Activated naive CD8-positive, alpha-beta T cell treated with anti-CD3 and anti-CD28 coated beads, Interleukin-2, amount 50 U/mL, for 24 hours (primary cell): Measurements from ENCODE around the gene STUB1.
"Not testable (repeated sequence)": the region's sequence is repeated elsewhere in the genome, so short reads cannot be mapped to it uniquely, and the experiment has no call there.

Experiments
- ATAC-seq: fragments of 150-1000 bp; cut with Tn5 transposase; one replicate; pipeline ENCODE4 v1.10.0; 2021
- DNase-seq: peaks from one replicate; pipeline ENCODE4 v3.0.0; 2021
- H3K27ac Mint-ChIP-seq: one replicate; pipeline ENCODE4 v1.8.0; 2021; ENCODE audit warnings: mild to moderate bottlenecking, mixed read lengths
- H3K27me3 Mint-ChIP-seq: one replicate; pipeline ENCODE4 v1.8.0; 2021; ENCODE audit warnings: mixed read lengths
- H3K36me3 Mint-ChIP-seq: one replicate; pipeline ENCODE4 v1.8.0; 2021; ENCODE audit warnings: low read depth, mixed read lengths
- H3K4me1 Mint-ChIP-seq: one replicate; pipeline ENCODE4 v1.8.0; 2021; ENCODE audit warnings: mixed read lengths
- H3K4me3 Mint-ChIP-seq: one replicate; pipeline ENCODE4 v1.8.0; 2021; ENCODE audit warnings: mild to moderate bottlenecking, moderate library complexity, mixed read lengths
- H3K9me3 Mint-ChIP-seq: one replicate; pipeline ENCODE4 v1.8.0; 2021; ENCODE audit warnings: mixed read lengths

STUB1 gene

GRCh38 chr16:685967-686366, 5.8 kb downstream of the STUB1 start:
- H3K36me3 Mint-ChIP-seq = peaks cover 19% of the 10 kb centered on the region
- H3K4me3 Mint-ChIP-seq = no peak overlapping the region
- H3K4me1 Mint-ChIP-seq = peaks cover 42% of the 10 kb centered on the region
- ATAC-seq (no peak), DNase-seq (peak; percentile 46)
- H3K27ac Mint-ChIP-seq = peak overlapping the region; percentile 11
- no peaks in the 10 kb centered on the region for H3K9me3 Mint-ChIP-seq
- H3K27me3 Mint-ChIP-seq = no peaks in the 10 kb centered on the region

- Mint-ChIP-seq H3K9me3 (no peaks in the 10 kb centered on the region), H3K27ac (no peak overlapping the region), H3K4me3 (no peak overlapping the region), H3K27me3 (no peaks in the 10 kb centered on the region), H3K4me1 (peaks cover 35% of the 10 kb centered on the region), H3K36me3 (peaks cover 14% of the 10 kb centered on the region)
- no peak for ATAC-seq
- no peak for DNase-seq
Measured at GRCh38 chr16:686459-687260, 6.5 kb downstream of the STUB1 start.

- ATAC-seq (no peak), DNase-seq (no peak)
- Mint-ChIP-seq H3K4me3 (no peak overlapping the region), H3K4me1 (peaks cover 27% of the 10 kb centered on the region), H3K36me3 (peaks cover 7% of the 10 kb centered on the region), H3K27me3 (no peaks in the 10 kb centered on the region), H3K27ac (no peak overlapping the region), H3K9me3 (no peaks in the 10 kb centered on the region)
Measured at GRCh38 chr16:687499-687898, 7.3 kb downstream of the STUB1 start.

- H3K9me3 Mint-ChIP-seq = no peaks in the 10 kb centered on the region
- H3K4me3 Mint-ChIP-seq = peak overlapping the region; percentile 86
- H3K27me3 Mint-ChIP-seq = peaks cover 3% of the 10 kb centered on the region
- H3K4me1 Mint-ChIP-seq = peaks cover 19% of the 10 kb centered on the region
- DNase-seq (no peak), ATAC-seq (no peak)
- H3K27ac Mint-ChIP-seq = peak overlapping the region; percentile 81
- H3K36me3 Mint-ChIP-seq = peaks cover 3% of the 10 kb centered on the region
Measured at GRCh38 chr16:689175-689897, 9.1 kb downstream of the STUB1 start.

- H3K36me3 Mint-ChIP-seq, ATAC-seq, H3K27ac Mint-ChIP-seq, H3K27me3 Mint-ChIP-seq, H3K9me3 Mint-ChIP-seq, DNase-seq: not testable (repeated sequence)
- Mint-ChIP-seq H3K4me3 (peak overlapping the region; percentile 36), H3K4me1 (peaks cover 23% of the 10 kb centered on the region)
Measured at GRCh38 chr16:691242-691641, 11.0 kb downstream of the STUB1 start.

- ATAC-seq (no peak), DNase-seq (no peak)
- Mint-ChIP-seq H3K36me3 (no peaks in the 10 kb centered on the region), H3K4me1 (peaks cover 23% of the 10 kb centered on the region), H3K9me3 (no peaks in the 10 kb centered on the region), H3K27me3 (peaks cover 6% of the 10 kb centered on the region), H3K27ac (no peak overlapping the region), H3K4me3 (no peak overlapping the region)
Measured at GRCh38 chr16:692356-693108, 12.3 kb downstream of the STUB1 start.

- H3K4me1 Mint-ChIP-seq = peaks cover 22% of the 10 kb centered on the region
- ATAC-seq = no peak
- H3K27me3 Mint-ChIP-seq = peaks cover 6% of the 10 kb centered on the region
- H3K9me3 Mint-ChIP-seq = no peaks in the 10 kb centered on the region
- no peak for DNase-seq
- H3K36me3 Mint-ChIP-seq = no peaks in the 10 kb centered on the region
- no peak overlapping the region for H3K27ac Mint-ChIP-seq
- no peak overlapping the region for H3K4me3 Mint-ChIP-seq
Measured at GRCh38 chr16:693364-693763, 13.2 kb downstream of the STUB1 start.

GRCh38 chr16:693766-694165, 13.6 kb downstream of the STUB1 start:
- Mint-ChIP-seq H3K27me3 (peaks cover 6% of the 10 kb centered on the region), H3K4me1 (peaks cover 18% of the 10 kb centered on the region), H3K27ac (no peak overlapping the region), H3K36me3 (no peaks in the 10 kb centered on the region), H3K4me3 (no peak overlapping the region), H3K9me3 (no peaks in the 10 kb centered on the region)
- ATAC-seq (no peak), DNase-seq (no peak)

GRCh38 chr16:694187-694862, 14.1 kb downstream of the STUB1 start:
- ATAC-seq (no peak), DNase-seq (no peak)
- Mint-ChIP-seq H3K27ac (no peak overlapping the region), H3K4me1 (peaks cover 13% of the 10 kb centered on the region), H3K4me3 (peak overlapping the region; percentile 61), H3K9me3 (no peaks in the 10 kb centered on the region), H3K27me3 (peaks cover 6% of the 10 kb centered on the region), H3K36me3 (no peaks in the 10 kb centered on the region)

GRCh38 chr16:694863-695354, 14.7 kb downstream of the STUB1 start:
- H3K4me1 Mint-ChIP-seq = peaks cover 10% of the 10 kb centered on the region
- no peak for ATAC-seq
- DNase-seq = no peak
- H3K4me3 Mint-ChIP-seq = no peak overlapping the region
- no peaks in the 10 kb centered on the region for H3K36me3 Mint-ChIP-seq
- no peaks in the 10 kb centered on the region for H3K9me3 Mint-ChIP-seq
- no peak overlapping the region for H3K27ac Mint-ChIP-seq
- H3K27me3 Mint-ChIP-seq = peaks cover 6% of the 10 kb centered on the region

GRCh38 chr16:695355-696089, 15.3 kb downstream of the STUB1 start:
- Mint-ChIP-seq H3K4me1 (peaks cover 8% of the 10 kb centered on the region), H3K36me3 (no peaks in the 10 kb centered on the region), H3K27ac (peak overlapping the region; percentile 31), H3K27me3 (peaks cover 9% of the 10 kb centered on the region), H3K9me3 (no peaks in the 10 kb centered on the region), H3K4me3 (peak overlapping the region; percentile 67)
- DNase-seq (peak; percentile 73), ATAC-seq (peak; percentile 70)

- no peak overlapping the region for H3K4me3 Mint-ChIP-seq
- ATAC-seq = no peak
- peaks cover 24% of the 10 kb centered on the region for H3K27me3 Mint-ChIP-seq
- no peak for DNase-seq
- no peak overlapping the region for H3K27ac Mint-ChIP-seq
- H3K9me3 Mint-ChIP-seq = no peaks in the 10 kb centered on the region
- H3K4me1 Mint-ChIP-seq = peaks cover 8% of the 10 kb centered on the region
- H3K36me3 Mint-ChIP-seq = no peaks in the 10 kb centered on the region
Measured at GRCh38 chr16:698911-699671, 18.9 kb downstream of the STUB1 start.
